PFSK-1 (cell line): ENCODE data around the gene ZBTB22.

Source experiments
- FOXP2 ChIP-seq: optimal IDR thresholded peaks from 2 replicates; pipeline ENCODE3; 2011; ENCODE audit warnings: borderline replicate concordance, control low read depth, inconsistent platforms; ENCODE audit not compliant: insufficient read depth; ENCODE audit errors: extremely low read length, extremely low read depth
- POLR2AphosphoS5 ChIP-seq: IDR thresholded peaks from 2 replicates; pipeline ENCODE4 v1.6.1; 2012; ENCODE audit warnings: low read depth, mild to moderate bottlenecking, control low read depth, low read length, moderate library complexity
- SIN3A ChIP-seq: IDR thresholded peaks from 2 replicates; pipeline ENCODE4 v1.6.1; 2012; ENCODE audit warnings: mild to moderate bottlenecking, low read length, moderate library complexity, borderline replicate concordance; ENCODE audit not compliant: insufficient read depth
- TAF1 ChIP-seq: IDR thresholded peaks from 2 replicates; pipeline ENCODE4 v1.6.1; 2012; ENCODE audit warnings: low read length, control low read depth, borderline replicate concordance; ENCODE audit not compliant: insufficient read depth
- TF ChIP-seq, protein P1 (sequence below), 2 experiments: IDR thresholded peaks; 2 replicates each; pipeline versions ENCODE4 v1.6.1 to v1.8.0; 2011 to 2012; ENCODE audit warnings: low read depth in 2 of 2, low read length in 2 of 2, control low read depth in 1 of 2, inconsistent platforms in 1 of 2, mild to moderate bottlenecking in 1 of 2, moderate library complexity in 1 of 2; ENCODE audit not compliant: insufficient read depth in 1 of 2

The ZBTB22 gene

GRCh38 chr6:33301877-33302276 lies 15.7 kb downstream of the ZBTB22 start:
- TF ChIP-seq SIN3A (no peak), TAF1 (no peak), FOXP2 (no peak), POLR2AphosphoS5 (no peak)
- TF ChIP-seq, protein P1, sequence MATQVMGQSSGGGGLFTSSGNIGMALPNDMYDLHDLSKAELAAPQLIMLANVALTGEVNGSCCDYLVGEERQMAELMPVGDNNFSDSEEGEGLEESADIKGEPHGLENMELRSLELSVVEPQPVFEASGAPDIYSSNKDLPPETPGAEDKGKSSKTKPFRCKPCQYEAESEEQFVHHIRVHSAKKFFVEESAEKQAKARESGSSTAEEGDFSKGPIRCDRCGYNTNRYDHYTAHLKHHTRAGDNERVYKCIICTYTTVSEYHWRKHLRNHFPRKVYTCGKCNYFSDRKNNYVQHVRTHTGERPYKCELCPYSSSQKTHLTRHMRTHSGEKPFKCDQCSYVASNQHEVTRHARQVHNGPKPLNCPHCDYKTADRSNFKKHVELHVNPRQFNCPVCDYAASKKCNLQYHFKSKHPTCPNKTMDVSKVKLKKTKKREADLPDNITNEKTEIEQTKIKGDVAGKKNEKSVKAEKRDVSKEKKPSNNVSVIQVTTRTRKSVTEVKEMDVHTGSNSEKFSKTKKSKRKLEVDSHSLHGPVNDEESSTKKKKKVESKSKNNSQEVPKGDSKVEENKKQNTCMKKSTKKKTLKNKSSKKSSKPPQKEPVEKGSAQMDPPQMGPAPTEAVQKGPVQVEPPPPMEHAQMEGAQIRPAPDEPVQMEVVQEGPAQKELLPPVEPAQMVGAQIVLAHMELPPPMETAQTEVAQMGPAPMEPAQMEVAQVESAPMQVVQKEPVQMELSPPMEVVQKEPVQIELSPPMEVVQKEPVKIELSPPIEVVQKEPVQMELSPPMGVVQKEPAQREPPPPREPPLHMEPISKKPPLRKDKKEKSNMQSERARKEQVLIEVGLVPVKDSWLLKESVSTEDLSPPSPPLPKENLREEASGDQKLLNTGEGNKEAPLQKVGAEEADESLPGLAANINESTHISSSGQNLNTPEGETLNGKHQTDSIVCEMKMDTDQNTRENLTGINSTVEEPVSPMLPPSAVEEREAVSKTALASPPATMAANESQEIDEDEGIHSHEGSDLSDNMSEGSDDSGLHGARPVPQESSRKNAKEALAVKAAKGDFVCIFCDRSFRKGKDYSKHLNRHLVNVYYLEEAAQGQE (IDR thresholded peaks at IDR 0.05; ENCODE audit: insufficient read depth in 1 of 2, low read depth in 2 of 2, low read length in 2 of 2), result no peak

- TF ChIP-seq SIN3A (no peak; the same call in 1 of the 2 replicates), FOXP2 (no peak), POLR2AphosphoS5 (peak; percentile 92), TAF1 (peak; percentile 85)
- TF ChIP-seq, protein P1 (IDR thresholded peaks at IDR 0.05; ENCODE audit: insufficient read depth in 1 of 2, low read depth in 2 of 2, low read length in 2 of 2), result peak; percentile 54 to 65; a peak in 3 of 4 replicates
These were observed 18.2 kb downstream of the ZBTB22 start for GRCh38 chr6:33299237-33299944.

- TF ChIP-seq, protein P1 (IDR thresholded peaks at IDR 0.05; ENCODE audit: insufficient read depth in 1 of 2, low read depth in 2 of 2, low read length in 2 of 2), result no peak
- TF ChIP-seq TAF1 (no peak), SIN3A (no peak), POLR2AphosphoS5 (no peak), FOXP2 (no peak)
These were observed 18.7 kb downstream of the ZBTB22 start, which contains the start of gene RGL2 for GRCh38 chr6:33298773-33299236. Gene RGL2 (minus strand): TSS chr6:33298942. CDS start chr6:33298610, 332 bp downstream.

DNA sequence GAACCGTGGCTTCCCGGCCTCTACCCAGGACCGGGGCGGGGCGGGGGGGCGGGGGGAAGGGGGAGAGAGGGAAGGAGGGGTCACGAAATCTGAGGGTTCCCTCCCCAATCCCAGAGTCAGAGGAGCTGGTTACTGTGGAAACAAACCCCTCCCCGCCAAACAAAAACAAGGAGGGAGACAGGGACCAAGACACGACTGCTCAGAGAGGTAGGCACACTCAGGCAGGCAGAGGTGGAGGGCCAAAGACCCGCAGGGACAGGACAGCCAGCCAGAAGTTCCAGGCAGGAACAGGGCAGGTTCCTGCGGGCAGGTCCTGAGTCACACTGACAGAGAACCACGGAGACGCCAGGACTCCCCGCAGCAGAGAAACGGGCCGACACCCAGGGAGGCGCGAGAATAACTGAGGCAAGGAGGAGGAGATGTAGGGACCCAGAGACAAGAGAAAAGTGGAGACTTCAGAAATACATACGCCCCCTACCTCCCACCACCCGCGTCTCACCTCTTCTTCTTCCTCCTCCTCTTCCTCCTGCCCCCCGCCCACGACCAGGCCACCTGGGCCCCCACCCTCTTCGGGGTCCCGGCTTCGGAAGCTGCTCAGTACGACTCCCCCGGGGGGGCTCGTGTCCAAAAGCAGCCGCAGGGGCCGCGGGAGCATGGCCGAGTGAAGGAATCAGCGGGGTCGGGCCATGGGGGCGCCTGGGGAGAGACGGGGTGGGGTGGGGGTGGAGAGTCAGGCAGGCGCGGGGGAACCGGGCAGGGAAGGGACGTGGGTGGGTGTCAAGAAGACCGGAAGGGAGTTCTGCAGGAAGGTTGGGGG lies 19.4 kb downstream of the ZBTB22 start:
- TF ChIP-seq SIN3A (peak; percentile 95), TAF1 (no peak)

DNA sequence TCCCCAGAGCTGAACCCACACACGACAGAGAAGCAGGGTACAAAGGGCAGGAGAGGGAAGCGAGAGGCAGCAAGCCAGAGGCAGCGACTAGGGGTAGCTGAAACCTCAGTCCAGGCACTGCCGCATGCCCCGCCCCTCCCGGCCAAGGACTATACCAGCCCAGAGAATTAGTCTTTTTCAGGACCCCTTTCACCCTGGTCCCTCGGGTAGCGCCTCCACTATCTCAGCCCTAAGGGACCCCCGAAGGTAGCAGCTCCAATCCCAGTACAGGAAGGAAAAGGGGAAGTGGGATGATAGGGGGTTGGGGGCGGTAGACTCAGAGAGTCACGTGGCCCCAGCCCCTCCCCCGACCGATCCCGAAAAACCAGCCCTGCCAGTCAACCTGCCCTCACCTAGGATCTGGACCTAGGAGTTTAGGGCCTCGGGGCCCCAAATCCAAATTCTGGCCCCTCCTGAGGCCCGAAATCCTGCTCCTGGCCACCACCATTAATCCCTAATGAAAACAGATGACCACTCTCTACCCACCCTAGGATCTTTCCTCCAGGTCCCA lies 20.1 kb downstream of the ZBTB22 start:
- TF ChIP-seq FOXP2, result no peak
- TF ChIP-seq POLR2AphosphoS5, result no peak
- TF ChIP-seq, protein P1 (IDR thresholded peaks at IDR 0.05; ENCODE audit: insufficient read depth in 1 of 2, low read depth in 2 of 2, low read length in 2 of 2), result no peak
- TF ChIP-seq TAF1, result no peak
- no peak for TF ChIP-seq SIN3A
